HAP-1 (cell line): ENCODE data around the gene CLCN6.

Source experiments
- DNase-seq, 2 experiments: peaks; one replicate each; pipeline ENCODE4 v3.0.0-alpha.2; 2016 to 2020; ENCODE audit warnings: low spot score in 2 of 2
- H3K27me3 ChIP-seq: fragments of 250-450 bp; sonication (Bioruptor Pico); 2 replicates; pipeline ENCODE4 v1.5.1; 2020; ENCODE audit warnings: low read depth, mild to moderate bottlenecking, moderate library complexity
- H3K36me3 ChIP-seq: fragments of 250-450 bp; sonication (Bioruptor Pico); replicated peaks from 2 replicates; pipeline ENCODE4 v1.5.1; 2020; ENCODE audit warnings: mild to moderate bottlenecking
- H3K4me1 ChIP-seq: fragments of 250-450 bp; sonication (Bioruptor Pico); 2 replicates; pipeline ENCODE4 v1.5.1; 2020; ENCODE audit warnings: mild to moderate bottlenecking
- H3K4me3 ChIP-seq: fragments of 250-450 bp; sonication (Bioruptor Pico); 2 replicates; pipeline ENCODE4 v1.5.1; 2020; ENCODE audit warnings: mild to moderate bottlenecking, moderate library complexity
- H3K9me3 ChIP-seq: fragments of 250-450 bp; sonication (Bioruptor Pico); 2 replicates; pipeline ENCODE4 v1.5.1; 2020; ENCODE audit warnings: mild to moderate bottlenecking, moderate library complexity
- in situ Hi-C: fragments of 300-500 bp; cut with MboI; formaldehyde crosslinking; loops from 3 replicates; pipeline ENCODE4 v1.14.3; 2020; ENCODE audit warnings: low sequenced_read_pairs, inconsistent platforms, mixed read lengths

The CLCN6 gene, protein sequence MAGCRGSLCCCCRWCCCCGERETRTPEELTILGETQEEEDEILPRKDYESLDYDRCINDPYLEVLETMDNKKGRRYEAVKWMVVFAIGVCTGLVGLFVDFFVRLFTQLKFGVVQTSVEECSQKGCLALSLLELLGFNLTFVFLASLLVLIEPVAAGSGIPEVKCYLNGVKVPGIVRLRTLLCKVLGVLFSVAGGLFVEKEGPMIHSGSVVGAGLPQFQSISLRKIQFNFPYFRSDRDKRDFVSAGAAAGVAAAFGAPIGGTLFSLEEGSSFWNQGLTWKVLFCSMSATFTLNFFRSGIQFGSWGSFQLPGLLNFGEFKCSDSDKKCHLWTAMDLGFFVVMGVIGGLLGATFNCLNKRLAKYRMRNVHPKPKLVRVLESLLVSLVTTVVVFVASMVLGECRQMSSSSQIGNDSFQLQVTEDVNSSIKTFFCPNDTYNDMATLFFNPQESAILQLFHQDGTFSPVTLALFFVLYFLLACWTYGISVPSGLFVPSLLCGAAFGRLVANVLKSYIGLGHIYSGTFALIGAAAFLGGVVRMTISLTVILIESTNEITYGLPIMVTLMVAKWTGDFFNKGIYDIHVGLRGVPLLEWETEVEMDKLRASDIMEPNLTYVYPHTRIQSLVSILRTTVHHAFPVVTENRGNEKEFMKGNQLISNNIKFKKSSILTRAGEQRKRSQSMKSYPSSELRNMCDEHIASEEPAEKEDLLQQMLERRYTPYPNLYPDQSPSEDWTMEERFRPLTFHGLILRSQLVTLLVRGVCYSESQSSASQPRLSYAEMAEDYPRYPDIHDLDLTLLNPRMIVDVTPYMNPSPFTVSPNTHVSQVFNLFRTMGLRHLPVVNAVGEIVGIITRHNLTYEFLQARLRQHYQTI

DNA sequence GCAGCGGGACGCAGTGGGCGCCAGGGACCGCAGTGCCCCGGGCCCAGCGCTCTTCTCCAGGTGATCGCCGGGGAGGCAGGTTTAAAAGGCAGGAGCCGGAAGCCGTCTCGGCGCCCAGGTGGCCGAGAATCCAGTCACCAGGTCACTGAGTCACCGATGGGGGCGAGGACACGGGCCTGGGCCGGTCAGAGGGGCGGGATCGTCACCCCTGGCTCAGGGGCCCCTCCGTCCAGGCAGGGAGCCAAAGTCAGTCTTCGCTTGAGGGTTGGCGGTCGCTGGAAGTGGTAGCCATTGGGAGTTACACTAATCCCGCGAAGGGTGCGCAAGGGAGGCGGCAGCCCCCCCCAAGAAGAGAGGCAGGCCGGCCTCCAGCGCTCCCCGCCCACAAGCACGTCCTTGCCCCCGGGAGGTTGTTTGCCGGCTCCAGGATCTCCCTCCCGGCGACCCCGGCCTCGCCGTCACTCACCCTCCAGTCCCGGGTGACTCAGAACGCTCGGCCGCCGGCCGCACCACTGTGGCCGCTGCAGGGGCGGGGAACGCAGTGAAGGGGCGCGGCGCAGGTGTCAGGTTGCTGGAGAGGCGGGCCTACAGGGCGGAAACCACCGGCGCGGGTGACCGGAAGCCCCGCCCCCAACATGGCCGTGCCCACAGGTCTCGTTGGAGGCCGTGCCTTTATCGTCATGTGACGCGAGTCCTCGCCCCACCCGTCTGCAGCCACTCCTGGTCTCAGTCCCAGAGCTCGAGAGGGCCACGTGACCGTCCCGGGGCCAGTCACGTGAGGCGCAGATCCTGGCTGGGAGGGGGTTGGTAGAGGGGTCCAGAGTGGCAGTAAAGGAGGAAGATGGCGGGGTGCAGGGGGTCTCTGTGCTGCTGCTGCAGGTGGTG is at the start of gene CLCN6, which contains the start of gene MTHFR:
Gene CLCN6 (plus strand): TSS at position 770 of the 885 bp plus-strand sequence. CDS start 72 bp downstream, at position 842.
Gene MTHFR (minus strand): TSS at position 543 of the 885 bp plus-strand sequence. CDS start 2,848 bp downstream, outside the sequence.
- in situ Hi-C loops: no loop called here
- H3K9me3 ChIP-seq: no peaks in the 10 kb centered on the region
- DNase-seq: peak; percentile 99 to 100
- H3K4me1 ChIP-seq: peaks cover 28% of the 10 kb centered on the region
- peak within 1 kb of the TSS; percentile 84 for H3K4me3 ChIP-seq
- H3K27me3 ChIP-seq: no peaks in the 10 kb centered on the region
- peaks cover 27% of the 10 kb centered on the region for H3K36me3 ChIP-seq

GRCh38 chr1:11757047-11757446 is 48.9 kb upstream of the CLCN6 start:
- Histone ChIP-seq H3K4me3 (no peak overlapping the region), H3K27me3 (0 out of 2 replicates have a peak, but pooled peaks cover 3% of the 10 kb centered on the region), H3K4me1 (peaks cover 4% of the 10 kb centered on the region; the same call in 1 of the 2 replicates), H3K36me3 (no peaks in the 10 kb centered on the region), H3K9me3 (no peaks in the 10 kb centered on the region)
- in situ Hi-C loops: no loop called here
- DNase-seq: no peak

- H3K4me1 ChIP-seq: peaks cover 8% of the 10 kb centered on the region; the same call in 1 of the 2 replicates
- H3K9me3 ChIP-seq: no peaks in the 10 kb centered on the region
- DNase-seq: no peak
- in situ Hi-C loops: no loop called here
- H3K4me3 ChIP-seq: no peak overlapping the region
- H3K36me3 ChIP-seq: no peaks in the 10 kb centered on the region
- 0 out of 2 replicates have a peak, but pooled peaks cover 3% of the 10 kb centered on the region for H3K27me3 ChIP-seq
Measured at GRCh38 chr1:11759791-11760190, 46.2 kb upstream of the CLCN6 start.

DNA sequence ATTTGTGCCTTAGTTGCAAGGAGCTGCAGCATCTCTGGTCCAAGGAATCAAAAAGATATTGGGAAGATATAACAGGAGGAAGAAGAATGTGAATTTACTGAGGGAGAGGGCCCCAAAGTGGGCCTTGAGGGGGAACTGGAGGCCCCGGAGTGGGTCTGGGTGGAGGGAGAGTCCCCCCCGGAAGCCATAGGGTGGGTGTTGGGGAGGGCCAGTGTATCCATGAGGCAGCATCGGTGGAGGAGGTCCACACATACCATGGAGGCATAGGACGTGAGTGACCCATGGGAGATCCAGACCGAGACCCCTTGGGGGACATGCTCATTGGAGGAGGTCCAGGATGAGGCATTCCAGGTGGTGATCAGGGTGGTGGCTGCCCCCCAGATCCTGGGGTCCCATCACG is 44.7 kb upstream of the CLCN6 start:
- Histone ChIP-seq H3K4me3 (no peak overlapping the region), H3K4me1 (peaks cover 8% of the 10 kb centered on the region; the same call in 1 of the 2 replicates), H3K27me3 (0 out of 2 replicates have a peak, but pooled peaks cover 3% of the 10 kb centered on the region), H3K36me3 (no peaks in the 10 kb centered on the region), H3K9me3 (no peaks in the 10 kb centered on the region)
- in situ Hi-C loops: no loop called here
- no peak for DNase-seq

- H3K4me1 ChIP-seq: peaks cover 8% of the 10 kb centered on the region; the same call in 1 of the 2 replicates
Measured at GRCh38 chr1:11761988-11762406, 44.0 kb upstream of the CLCN6 start, which contains the start of gene C1orf167. Gene C1orf167 (plus strand): TSS chr1:11762193. CDS start chr1:11764401, 2,208 bp downstream.

GRCh38 chr1:11764115-11764514 is 41.9 kb upstream of the CLCN6 start:
- 0 out of 2 replicates have a peak, but pooled peaks cover 3% of the 10 kb centered on the region for H3K27me3 ChIP-seq
- no peaks in the 10 kb centered on the region for H3K36me3 ChIP-seq
- no peaks in the 10 kb centered on the region for H3K9me3 ChIP-seq
- no peak overlapping the region for H3K4me3 ChIP-seq
- in situ Hi-C loops: no loop called here
- DNase-seq: no peak
- peaks cover 8% of the 10 kb centered on the region; the same call in 1 of the 2 replicates for H3K4me1 ChIP-seq

More at GRCh38 chr1:11761988-11762406, 44.0 kb upstream of the CLCN6 start, which contains the start of gene C1orf167:
- no peaks in the 10 kb centered on the region for H3K9me3 ChIP-seq
- peak in 1 of 2 experiments; percentile 74 for DNase-seq
- H3K27me3 ChIP-seq: 0 out of 2 replicates have a peak, but pooled peaks cover 3% of the 10 kb centered on the region
- 0 out of 2 replicates have a peak within 1 kb of the TSS, but pooled peaks have one; percentile 5 for H3K4me3 ChIP-seq
- in situ Hi-C loops: no loop called here
- H3K36me3 ChIP-seq: no peaks in the 10 kb centered on the region

- H3K27me3 ChIP-seq: 0 out of 2 replicates have a peak, but pooled peaks cover 3% of the 10 kb centered on the region
Measured at GRCh38 chr1:11764519-11764918, 41.5 kb upstream of the CLCN6 start.

GRCh38 chr1:11765661-11766428 is 40.1 kb upstream of the CLCN6 start:
- DNase-seq: no peak

More at GRCh38 chr1:11764519-11764918, 41.5 kb upstream of the CLCN6 start:
- Histone ChIP-seq H3K4me1 (peaks cover 8% of the 10 kb centered on the region; the same call in 1 of the 2 replicates), H3K4me3 (no peak overlapping the region), H3K9me3 (no peaks in the 10 kb centered on the region), H3K36me3 (no peaks in the 10 kb centered on the region)
- DNase-seq: no peak
- in situ Hi-C loops: no loop called here

GRCh38 chr1:11766429-11766776 is 39.6 kb upstream of the CLCN6 start:
- no peak for DNase-seq
- in situ Hi-C loops: no loop called here
- Histone ChIP-seq H3K4me1 (peaks cover 8% of the 10 kb centered on the region; the same call in 1 of the 2 replicates), H3K4me3 (no peak overlapping the region), H3K9me3 (no peaks in the 10 kb centered on the region), H3K36me3 (no peaks in the 10 kb centered on the region), H3K27me3 (0 out of 2 replicates have a peak, but pooled peaks cover 3% of the 10 kb centered on the region)

More at GRCh38 chr1:11765661-11766428, 40.1 kb upstream of the CLCN6 start:
- H3K36me3 ChIP-seq: no peaks in the 10 kb centered on the region
- H3K4me3 ChIP-seq: no peak overlapping the region
- 0 out of 2 replicates have a peak, but pooled peaks cover 3% of the 10 kb centered on the region for H3K27me3 ChIP-seq
- in situ Hi-C loops: no loop called here
- no peaks in the 10 kb centered on the region for H3K9me3 ChIP-seq
- H3K4me1 ChIP-seq: peaks cover 8% of the 10 kb centered on the region; the same call in 1 of the 2 replicates

GRCh38 chr1:11767922-11768704 is 37.9 kb upstream of the CLCN6 start:
- Histone ChIP-seq H3K36me3 (no peaks in the 10 kb centered on the region), H3K9me3 (no peaks in the 10 kb centered on the region), H3K4me1 (no peaks in the 10 kb centered on the region), H3K27me3 (no peaks in the 10 kb centered on the region), H3K4me3 (no peak overlapping the region)
- in situ Hi-C loops: no loop called here
- no peak for DNase-seq

GRCh38 chr1:11768821-11769220 is 37.2 kb upstream of the CLCN6 start:
- Histone ChIP-seq H3K4me3 (no peak overlapping the region), H3K4me1 (no peaks in the 10 kb centered on the region), H3K27me3 (no peaks in the 10 kb centered on the region), H3K9me3 (no peaks in the 10 kb centered on the region), H3K36me3 (no peaks in the 10 kb centered on the region)
- in situ Hi-C loops: no loop called here
- DNase-seq: peak in 1 of 2 experiments; percentile 37
